Natural killer cell (primary cell): ENCODE results near the gene SLAMF9. TPM values are rescaled to one million over a fixed set of nuclear protein-coding genes. Genes with fewer than 3 reads are reported as not detected.

Experiments
- ATAC-seq, 3 donors: fragments of 150-1000 bp in 2 of 3; fragments of 200-7000 bp in 1 of 3; cut with Tn5 transposase; 1 replicate in 1 of 3; 2 replicates in 2 of 3; pipeline ENCODE4 v1.10.0; 2021; ENCODE audit warnings: mild to moderate bottlenecking in 2 of 3, moderate library complexity in 2 of 3
- DNase-seq, 2 donors: peaks; one replicate each; pipeline versions ENCODE4 v3.0.0 to v3.0.0-alpha.2; 2013 to 2021; ENCODE audit warnings: mixed read lengths in 1 of 2
- H3K27ac ChIP-seq: one replicate; pipeline ENCODE4 v1.5.1; 2013; ENCODE audit warnings: mild to moderate bottlenecking, low read length
- H3K27me3 ChIP-seq: one replicate; pipeline ENCODE4 v1.6.1; 2013; ENCODE audit warnings: low read length; ENCODE audit not compliant: control insufficient read depth, insufficient read depth
- H3K36me3 ChIP-seq: one replicate; pipeline ENCODE4 v1.6.1; 2013; ENCODE audit warnings: low read length; ENCODE audit not compliant: control insufficient read depth, insufficient read depth
- H3K4me1 ChIP-seq: one replicate; pipeline ENCODE4 v1.6.1; 2013; ENCODE audit warnings: low read length; ENCODE audit not compliant: control insufficient read depth, insufficient read depth
- H3K4me3 ChIP-seq: one replicate; pipeline ENCODE4 v1.5.1; 2013; ENCODE audit warnings: low read length
- H3K9me3 ChIP-seq: one replicate; pipeline ENCODE4 v1.6.1; 2013; ENCODE audit warnings: low read length; ENCODE audit not compliant: control insufficient read depth, insufficient read depth
- H3K27ac Mint-ChIP-seq, 2 donors: one replicate each; pipeline ENCODE4 v1.8.0; 2022; ENCODE audit warnings: mild to moderate bottlenecking in 2 of 2, mixed read lengths in 2 of 2, moderate library complexity in 1 of 2
- H3K27me3 Mint-ChIP-seq, 2 donors: one replicate each; pipeline ENCODE4 v1.8.0; 2022; ENCODE audit warnings: low read depth in 2 of 2, mixed read lengths in 2 of 2
- H3K36me3 Mint-ChIP-seq: one replicate; pipeline ENCODE4 v1.8.0; 2022; ENCODE audit warnings: mixed read lengths
- H3K4me1 Mint-ChIP-seq, 2 donors: one replicate each; pipeline ENCODE4 v1.8.0; 2022; ENCODE audit warnings: mixed read lengths in 2 of 2
- H3K4me3 Mint-ChIP-seq: one replicate; pipeline ENCODE4 v1.8.0; 2022; ENCODE audit warnings: mild to moderate bottlenecking, moderate library complexity, mixed read lengths
- H3K9me3 Mint-ChIP-seq, 2 donors: one replicate each; pipeline ENCODE4 v1.8.0; 2022; ENCODE audit warnings: mixed read lengths in 2 of 2
- WGBS: methylation state at CpG from one replicate; pipeline ENCODE4 v1.1.7; 2013; ENCODE audit warnings: missing lambda C conversion rate; ENCODE audit not compliant: insufficient coverage; 5-methylcytosine and 5-hydroxymethylcytosine counted together
- intact Hi-C: fragments of 100-400 bp; cut with micrococcal nuclease; formaldehyde crosslinking; loops from one replicate; pipeline ENCODE4 v1.14.2; 2022
- total RNA-seq, 4 donors: library from RNA; stranded (reverse); fragments of 120-200 nt in 1 of 4; gene quantifications; one replicate each; pipeline versions ENCODE4 v1.2.3 to v1.2.4, GENCODE V29; 2013 to 2022
- TF ChIP-seq, protein P1 (sequence below): fragments of 200-600 bp; IDR thresholded peaks from one replicate; pipeline ENCODE4 v1.8.0; 2022; ENCODE audit warnings: antibody characterized with exemption

The SLAMF9 gene
- total RNA-seq, 3 donors from 2014 or later (not counting 1 experiment from before 2014, with no cell fraction given), result not detected

- no peak overlapping the region for H3K4me3 ChIP-seq
- no peak for ATAC-seq
- no peak for DNase-seq
- H3K4me1 ChIP-seq, result no peaks in the 10 kb centered on the region
- TF ChIP-seq, protein P1, sequence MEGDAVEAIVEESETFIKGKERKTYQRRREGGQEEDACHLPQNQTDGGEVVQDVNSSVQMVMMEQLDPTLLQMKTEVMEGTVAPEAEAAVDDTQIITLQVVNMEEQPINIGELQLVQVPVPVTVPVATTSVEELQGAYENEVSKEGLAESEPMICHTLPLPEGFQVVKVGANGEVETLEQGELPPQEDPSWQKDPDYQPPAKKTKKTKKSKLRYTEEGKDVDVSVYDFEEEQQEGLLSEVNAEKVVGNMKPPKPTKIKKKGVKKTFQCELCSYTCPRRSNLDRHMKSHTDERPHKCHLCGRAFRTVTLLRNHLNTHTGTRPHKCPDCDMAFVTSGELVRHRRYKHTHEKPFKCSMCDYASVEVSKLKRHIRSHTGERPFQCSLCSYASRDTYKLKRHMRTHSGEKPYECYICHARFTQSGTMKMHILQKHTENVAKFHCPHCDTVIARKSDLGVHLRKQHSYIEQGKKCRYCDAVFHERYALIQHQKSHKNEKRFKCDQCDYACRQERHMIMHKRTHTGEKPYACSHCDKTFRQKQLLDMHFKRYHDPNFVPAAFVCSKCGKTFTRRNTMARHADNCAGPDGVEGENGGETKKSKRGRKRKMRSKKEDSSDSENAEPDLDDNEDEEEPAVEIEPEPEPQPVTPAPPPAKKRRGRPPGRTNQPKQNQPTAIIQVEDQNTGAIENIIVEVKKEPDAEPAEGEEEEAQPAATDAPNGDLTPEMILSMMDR, result no peak
- no peak overlapping the region for H3K27ac ChIP-seq
- Mint-ChIP-seq H3K27me3 (peaks cover 31 to 38% of the 10 kb centered on the region in 2 donors), H3K9me3 (no peaks in the 10 kb centered on the region), H3K27ac (no peak overlapping the region), H3K4me1 (no peaks in the 10 kb centered on the region), H3K36me3 (no peaks in the 10 kb centered on the region), H3K4me3 (no peak overlapping the region)
- no peaks in the 10 kb centered on the region for H3K36me3 ChIP-seq
- intact Hi-C loops, result no loop called here
- H3K9me3 ChIP-seq, result no peaks in the 10 kb centered on the region
- H3K27me3 ChIP-seq, result peaks cover 4% of the 10 kb centered on the region
Observed at GRCh38 chr1:159996653-159997052, 42.6 kb upstream of the SLAMF9 start.

DNA sequence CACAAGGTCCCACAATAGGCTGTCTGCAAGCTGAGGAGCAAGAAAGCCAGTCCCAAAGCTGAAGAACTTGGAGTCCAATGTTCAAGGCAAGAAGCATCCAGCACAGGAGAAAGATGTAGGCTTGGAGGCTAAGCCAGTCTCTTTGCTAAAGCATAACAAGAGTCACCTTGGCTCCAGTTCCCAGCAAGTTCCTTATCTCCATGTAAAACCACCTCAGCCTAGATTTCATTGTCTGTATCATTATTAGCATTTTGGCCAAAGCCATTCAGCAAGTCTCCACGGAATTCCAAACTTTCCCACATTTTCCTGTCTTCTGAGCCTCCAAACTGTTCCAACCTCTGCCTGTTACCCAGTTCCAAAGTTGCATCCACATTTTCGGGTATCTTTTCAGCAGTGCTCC lies 40.9 kb upstream of the SLAMF9 start:
- DNase-seq (no peak), ATAC-seq (no peak)
- Mint-ChIP-seq H3K27ac (no peak overlapping the region), H3K4me1 (no peaks in the 10 kb centered on the region), H3K36me3 (no peaks in the 10 kb centered on the region), H3K4me3 (no peak overlapping the region), H3K27me3 (peaks cover 36 to 38% of the 10 kb centered on the region in 2 donors), H3K9me3 (no peaks in the 10 kb centered on the region)
- Histone ChIP-seq H3K36me3 (no peaks in the 10 kb centered on the region), H3K27ac (no peak overlapping the region), H3K4me1 (no peaks in the 10 kb centered on the region), H3K4me3 (no peak overlapping the region), H3K9me3 (no peaks in the 10 kb centered on the region), H3K27me3 (peaks cover 8% of the 10 kb centered on the region)
- intact Hi-C loops, result no loop called here
- WGBS, result 86% methylated on average over 2 of the region's 2 CpGs
- TF ChIP-seq, protein P1, result no peak

GRCh38 chr1:159993911-159994310 lies 39.9 kb upstream of the SLAMF9 start:
- Histone ChIP-seq H3K36me3 (no peaks in the 10 kb centered on the region), H3K9me3 (no peaks in the 10 kb centered on the region), H3K4me3 (no peak overlapping the region), H3K27me3 (peaks cover 4% of the 10 kb centered on the region), H3K4me1 (no peaks in the 10 kb centered on the region), H3K27ac (no peak overlapping the region)
- Mint-ChIP-seq H3K9me3 (no peaks in the 10 kb centered on the region), H3K4me1 (no peaks in the 10 kb centered on the region), H3K27ac (no peak overlapping the region), H3K36me3 (no peaks in the 10 kb centered on the region), H3K4me3 (no peak overlapping the region), H3K27me3 (peaks cover 35 to 36% of the 10 kb centered on the region in 2 donors)
- WGBS, result 95% methylated on average over 1 of the region's 2 CpGs
- no peak for DNase-seq
- TF ChIP-seq, protein P1, result no peak
- intact Hi-C loops, result no loop called here
- ATAC-seq, result no peak

DNA sequence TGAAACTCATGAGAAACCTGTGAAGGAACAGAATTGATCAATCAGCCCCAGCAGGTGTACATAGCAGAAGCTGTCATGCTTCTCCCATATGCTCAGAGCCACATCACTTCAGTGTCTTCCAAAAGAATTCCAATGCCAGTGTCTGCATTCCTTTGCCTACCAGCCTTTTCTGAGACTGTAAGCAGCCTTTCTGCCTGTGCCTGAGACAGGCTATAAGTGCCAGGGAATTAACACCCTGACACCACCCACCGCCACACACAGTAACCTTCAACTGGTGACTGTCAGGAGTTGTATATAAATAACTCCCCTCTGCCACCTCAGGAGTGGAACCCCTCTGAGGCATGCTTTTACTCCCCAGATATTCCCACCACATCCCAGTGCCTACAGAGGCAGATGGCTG lies 38.1 kb upstream of the SLAMF9 start:
- TF ChIP-seq, protein P1, result no peak
- no peaks in the 10 kb centered on the region for H3K9me3 Mint-ChIP-seq
- intact Hi-C loops, result no loop called here

More for the DNA sequence above, 38.1 kb upstream of the SLAMF9 start:
- H3K27ac Mint-ChIP-seq, result no peak overlapping the region
- H3K27me3 Mint-ChIP-seq, result peaks cover 23 to 28% of the 10 kb centered on the region in 2 donors
- H3K9me3 ChIP-seq, result no peaks in the 10 kb centered on the region
- 85% methylated on average over 1 of the region's 1 CpG for WGBS
- no peak overlapping the region for H3K27ac ChIP-seq
- no peaks in the 10 kb centered on the region for H3K36me3 Mint-ChIP-seq
- peaks cover 4% of the 10 kb centered on the region for H3K27me3 ChIP-seq
- H3K4me3 Mint-ChIP-seq, result no peak overlapping the region
- H3K36me3 ChIP-seq, result no peaks in the 10 kb centered on the region
- H3K4me1 ChIP-seq, result no peaks in the 10 kb centered on the region
- DNase-seq (no peak), ATAC-seq (no peak)
- H3K4me1 Mint-ChIP-seq, result no peaks in the 10 kb centered on the region
- no peak overlapping the region for H3K4me3 ChIP-seq
